ENCODE data around the gene FXYD1.
"Not testable (repeated sequence)": the region's sequence is repeated elsewhere in the genome, so short reads cannot be mapped to it uniquely, and the experiment has no call there.

FXYD1 gene

DNA sequence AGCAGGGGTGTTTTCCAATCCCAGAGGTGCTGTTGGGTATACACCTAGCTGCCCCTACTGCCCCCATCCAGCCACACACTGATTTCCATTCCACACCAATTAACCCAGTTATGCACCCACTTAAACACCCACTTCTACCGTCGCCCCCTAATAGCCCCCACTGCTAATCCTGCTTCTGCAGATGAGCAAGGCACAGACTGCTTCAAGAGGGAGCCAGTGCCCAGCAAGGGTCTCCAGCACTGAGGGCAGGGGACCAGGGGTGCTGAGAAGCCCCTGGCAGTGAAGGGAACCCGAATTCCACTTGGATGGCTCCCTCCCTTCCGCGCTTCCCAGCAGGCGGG lies 5.6 kb downstream of the FXYD1 start:
- no peak for DNase-seq

DNA sequence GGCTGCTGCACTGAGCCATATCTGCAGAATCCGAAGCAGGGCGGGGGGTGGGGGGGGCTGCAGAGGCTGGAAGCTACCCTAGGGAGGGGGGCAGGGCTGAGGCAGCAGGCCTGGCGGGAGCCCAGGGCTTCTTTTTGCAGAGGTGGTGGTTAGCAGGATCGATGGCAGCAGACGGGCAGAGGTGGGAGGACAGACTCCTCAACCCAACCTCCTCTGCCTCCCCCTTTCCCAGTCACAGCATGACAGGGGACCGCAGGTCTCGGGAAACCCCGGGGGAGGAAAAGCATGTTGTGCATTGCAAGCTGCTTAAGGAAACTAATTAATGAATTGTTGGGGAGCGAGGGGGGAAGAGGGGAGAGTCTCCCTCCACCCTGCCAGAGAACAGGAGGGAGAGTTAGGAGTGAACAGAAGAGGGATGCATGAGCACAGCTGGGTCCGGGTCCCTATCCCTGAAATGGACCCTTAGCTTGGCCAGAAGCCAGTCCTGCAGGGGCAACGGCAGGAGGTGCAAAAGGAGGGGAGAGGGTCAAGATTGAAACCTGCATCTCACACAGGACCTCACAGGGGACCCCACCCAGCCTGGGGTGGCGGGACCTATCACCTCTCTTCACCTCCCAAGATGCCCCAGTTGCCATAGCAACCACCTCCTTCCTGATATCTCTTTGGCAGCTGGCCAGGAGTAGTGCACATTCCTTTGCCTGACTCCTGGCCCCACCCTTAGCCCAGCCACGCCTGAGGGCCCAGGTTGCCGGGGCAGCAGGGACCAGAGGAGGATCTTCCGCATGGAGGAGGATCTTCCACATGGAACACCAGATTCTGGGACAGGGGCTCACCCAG lies 6.2 kb downstream of the FXYD1 start:
- peak; percentile 39 to 55 for DNase-seq

DNA sequence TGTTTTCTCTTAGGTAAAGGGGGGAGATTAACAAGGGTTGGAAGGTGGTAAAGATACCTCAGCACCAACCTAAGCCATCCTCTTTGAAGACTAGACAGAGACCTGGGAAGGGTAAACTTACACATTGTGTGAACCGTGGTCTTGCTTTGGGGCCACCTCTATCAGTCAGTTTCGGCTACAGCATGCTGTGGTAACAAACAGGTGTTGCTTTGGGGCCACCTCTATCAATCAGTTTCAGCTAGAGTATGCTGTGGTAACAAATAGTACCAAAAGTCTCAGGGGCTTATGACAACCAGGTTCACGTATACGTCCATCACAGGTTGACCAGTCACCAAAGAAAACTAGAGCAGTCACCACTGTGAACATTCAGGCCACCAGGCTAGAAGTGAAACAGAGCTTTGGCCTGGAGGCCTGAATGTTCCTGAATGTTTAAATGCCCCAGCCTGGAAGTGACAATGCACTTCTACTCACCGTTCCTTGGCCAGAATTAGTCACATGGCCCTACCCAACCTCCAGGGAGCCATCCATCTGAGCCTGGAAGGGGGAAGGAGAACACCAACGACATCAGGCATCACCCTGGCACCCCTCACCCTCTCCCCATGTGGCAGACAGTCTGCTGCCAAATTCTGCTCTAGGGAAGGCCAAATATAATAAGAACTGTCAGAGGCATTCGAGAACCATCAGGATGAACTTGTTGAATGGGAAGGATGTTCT lies 8.3 kb downstream of the FXYD1 start:
- DNase-seq = no peak

DNA sequence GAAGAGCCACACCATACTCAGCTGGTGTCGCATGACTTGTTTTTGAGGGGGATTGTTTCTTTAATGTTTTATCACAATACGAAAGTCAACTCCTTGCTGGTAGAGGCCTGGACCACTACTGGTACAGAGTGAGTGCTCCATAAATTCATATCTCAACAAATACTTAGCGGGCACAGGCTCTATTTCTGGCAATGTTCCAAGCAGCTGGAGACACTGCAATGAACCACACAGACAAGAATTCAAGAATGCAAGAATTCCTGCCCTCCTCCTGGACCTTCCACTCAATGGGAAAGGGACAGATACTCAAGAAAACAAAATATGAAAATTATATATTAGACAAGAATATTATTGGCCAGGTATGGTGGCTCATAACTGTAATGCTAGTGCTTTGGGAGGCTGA lies 10.8 kb downstream of the FXYD1 start:
- DNase-seq = no peak

DNA sequence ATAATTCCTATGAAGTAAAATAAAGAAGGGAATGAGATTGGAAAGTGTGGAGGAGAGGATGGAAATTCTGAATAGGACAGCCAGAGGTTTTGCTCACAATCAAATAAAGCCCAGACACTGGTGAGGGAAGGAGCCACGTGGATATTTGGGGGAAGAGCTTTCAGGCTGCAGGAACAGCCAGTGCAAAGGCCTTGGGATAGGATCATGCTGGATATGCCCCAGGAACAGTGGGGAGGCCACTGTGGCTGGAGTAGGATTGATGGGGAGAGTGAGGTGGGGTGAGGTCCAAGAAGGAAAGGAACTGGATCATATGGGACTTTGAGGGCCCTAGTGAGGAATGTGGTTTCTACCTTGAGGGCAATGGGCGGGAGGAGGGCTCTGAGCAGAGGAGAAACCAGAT lies 11.8 kb downstream of the FXYD1 start:
- no peak for DNase-seq

DNA sequence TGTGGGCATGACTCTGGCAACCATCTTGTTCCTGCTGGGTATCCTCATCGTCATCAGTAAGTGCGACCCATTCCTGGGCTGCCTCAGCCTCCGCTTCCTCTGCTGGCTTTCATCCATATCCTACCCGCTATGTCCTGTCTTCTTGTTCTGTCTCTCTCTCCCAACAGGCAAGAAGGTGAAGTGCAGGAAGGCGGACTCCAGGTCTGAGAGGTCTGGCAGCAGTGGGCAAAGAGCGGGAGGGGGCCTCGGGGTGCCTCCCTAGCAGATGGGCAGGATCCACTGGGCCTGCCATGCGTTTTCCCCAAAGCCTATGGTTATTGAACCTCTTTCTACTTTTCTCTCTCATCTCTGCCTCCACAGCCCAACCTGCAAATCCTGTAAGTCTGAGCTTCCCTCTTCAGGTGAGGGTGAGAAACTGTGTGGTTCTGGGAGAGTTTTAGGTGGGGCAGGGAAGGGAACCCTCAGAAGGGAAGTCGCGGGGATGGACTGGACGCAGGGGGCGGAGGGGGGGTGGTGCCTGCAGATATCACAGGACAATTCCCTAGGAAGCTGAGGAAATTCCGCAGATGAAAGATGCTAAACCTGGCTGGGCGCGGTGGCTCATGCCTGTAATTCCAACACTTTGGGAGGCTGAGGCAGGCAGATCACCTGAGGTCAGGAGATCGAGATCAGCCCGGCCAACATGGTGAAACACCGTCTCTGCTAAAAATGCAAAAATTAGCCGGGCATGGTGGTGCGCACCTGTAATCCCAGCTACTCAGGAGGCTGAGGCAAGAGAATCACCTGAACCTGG lies 12.8 kb downstream of the FXYD1 start:
- no peak for DNase-seq

DNA sequence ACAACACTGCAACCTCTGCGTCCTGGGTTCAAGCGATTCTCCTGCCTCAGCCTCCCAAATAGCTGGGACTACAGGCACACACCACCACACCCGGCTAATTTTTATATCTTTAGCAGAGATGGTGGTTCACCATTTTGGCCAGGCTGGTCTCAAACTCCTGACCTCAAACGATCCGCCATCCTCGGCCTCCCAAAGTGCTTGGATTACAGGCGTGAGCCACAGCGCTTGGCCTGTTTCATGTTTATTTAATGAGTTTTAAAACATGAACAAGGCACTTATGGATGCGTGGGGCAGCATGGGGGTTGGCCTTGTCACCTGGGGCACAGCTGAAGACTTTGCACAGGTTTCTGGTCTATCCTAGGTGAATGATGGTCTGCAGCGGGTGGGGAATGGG lies 14.5 kb downstream of the FXYD1 start:
- DNase-seq = not testable (repeated sequence)

DNA sequence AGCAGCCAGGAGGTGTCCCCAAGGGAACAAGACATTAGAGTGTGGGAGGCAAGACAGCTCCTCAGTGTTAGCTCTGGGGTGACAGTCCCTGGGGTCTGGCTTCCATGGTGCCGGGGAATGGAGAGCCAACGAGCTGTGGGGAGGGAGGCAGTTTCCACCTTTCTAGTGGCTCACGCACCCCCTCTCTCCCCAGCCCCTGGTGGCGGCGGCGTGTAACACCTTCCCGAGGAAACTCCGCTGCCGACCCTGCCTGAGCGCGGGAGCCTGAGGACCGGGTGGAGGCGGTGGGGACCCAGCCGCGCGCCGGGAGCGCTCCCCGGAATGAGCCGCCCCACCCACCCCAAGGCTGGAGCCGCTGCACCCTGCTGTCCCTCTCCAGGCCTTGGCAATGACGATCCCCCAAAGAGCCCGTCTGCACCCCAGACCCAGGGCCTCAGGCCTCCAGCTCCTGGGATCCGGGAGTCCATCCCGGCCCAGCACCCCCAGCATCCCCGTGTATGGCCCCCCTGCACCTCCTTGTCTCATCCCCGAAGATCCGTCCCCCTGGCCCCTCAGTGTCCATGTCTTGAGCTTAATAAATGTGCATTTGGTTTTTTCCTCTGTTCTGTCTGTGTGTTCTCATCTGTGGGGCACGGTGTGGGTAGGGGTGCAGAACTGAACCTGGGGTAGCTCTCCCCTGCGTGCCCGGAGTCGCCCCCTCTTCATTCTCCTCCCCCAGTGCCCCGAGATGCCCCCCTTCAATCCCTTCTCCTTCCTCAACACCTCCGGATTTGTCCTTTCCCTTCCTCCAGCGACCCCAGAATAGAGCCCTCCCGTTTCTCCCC lies 15.3 kb downstream of the FXYD1 start:
- DNase-seq = peak in 1 of 2 experiments; percentile 40

DNA sequence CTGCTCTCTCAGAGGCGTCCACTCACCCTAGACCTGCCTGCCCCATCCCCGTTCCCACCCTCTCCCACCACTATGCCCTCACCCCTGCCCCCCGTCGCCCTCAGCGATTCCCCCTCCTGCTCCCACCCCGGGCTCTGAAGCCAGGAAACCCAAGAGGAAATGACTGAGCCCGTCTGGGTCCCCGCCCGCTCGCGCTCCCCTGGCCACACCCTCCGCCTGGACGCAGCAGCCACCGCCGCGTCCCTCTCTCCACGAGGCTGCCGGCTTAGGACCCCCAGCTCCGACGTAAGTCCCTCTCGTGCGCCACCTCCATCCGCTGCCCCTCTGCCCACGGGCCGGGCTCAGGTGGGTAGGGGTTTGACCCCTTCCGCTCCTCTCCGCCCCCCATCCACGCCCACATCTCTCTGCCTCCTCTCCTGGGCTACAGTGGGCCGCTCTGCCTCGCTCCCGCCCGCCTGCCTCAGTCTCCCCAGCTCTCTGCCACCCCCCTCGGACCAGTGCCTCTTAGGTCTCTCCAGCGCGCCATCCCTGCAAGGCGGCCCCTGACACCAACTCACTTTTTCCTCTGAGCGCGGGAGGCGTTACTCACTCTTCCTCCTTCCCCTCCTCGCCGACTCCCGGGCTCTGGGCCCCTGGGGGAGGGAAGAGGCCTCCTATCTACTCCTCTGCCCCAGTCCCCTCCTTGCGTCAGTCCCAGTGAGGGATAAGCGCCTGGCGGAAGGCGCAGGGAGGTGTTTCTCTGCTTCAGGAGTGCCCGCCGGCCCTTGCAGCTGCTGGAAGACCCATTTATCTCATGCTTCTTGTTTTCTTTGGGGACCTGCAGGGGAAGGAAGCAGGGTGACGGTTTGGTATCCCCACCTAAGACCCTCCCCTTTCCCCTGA lies 16.1 kb downstream of the FXYD1 start, which contains the start of gene FXYD5:
Gene FXYD5, plus strand, starts transcription at position 211 of the 882 bp plus-strand sequence. CDS start 816 bp downstream, outside the sequence.
- DNase-seq = peak in 1 of 2 experiments; percentile 32

DNA sequence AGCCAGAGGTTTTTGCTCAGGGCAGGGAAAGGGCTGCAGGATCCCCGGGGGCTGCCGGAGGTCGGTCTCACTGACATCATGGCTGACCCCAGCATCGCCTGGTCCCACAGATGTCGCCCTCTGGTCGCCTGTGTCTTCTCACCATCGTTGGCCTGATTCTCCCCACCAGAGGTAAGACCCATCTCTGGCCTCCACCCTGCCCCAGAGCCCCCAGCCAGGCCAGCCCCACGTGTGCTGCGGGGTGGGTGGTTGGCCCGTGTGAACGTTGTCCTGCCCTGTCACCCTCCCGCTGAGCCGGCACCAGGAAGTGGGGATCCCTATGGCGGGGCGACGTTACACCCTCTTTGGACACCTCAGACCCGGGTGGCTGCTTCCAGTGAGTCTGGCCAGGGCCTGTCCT lies 16.8 kb downstream of the FXYD1 start:
- DNase-seq = no peak

DNA sequence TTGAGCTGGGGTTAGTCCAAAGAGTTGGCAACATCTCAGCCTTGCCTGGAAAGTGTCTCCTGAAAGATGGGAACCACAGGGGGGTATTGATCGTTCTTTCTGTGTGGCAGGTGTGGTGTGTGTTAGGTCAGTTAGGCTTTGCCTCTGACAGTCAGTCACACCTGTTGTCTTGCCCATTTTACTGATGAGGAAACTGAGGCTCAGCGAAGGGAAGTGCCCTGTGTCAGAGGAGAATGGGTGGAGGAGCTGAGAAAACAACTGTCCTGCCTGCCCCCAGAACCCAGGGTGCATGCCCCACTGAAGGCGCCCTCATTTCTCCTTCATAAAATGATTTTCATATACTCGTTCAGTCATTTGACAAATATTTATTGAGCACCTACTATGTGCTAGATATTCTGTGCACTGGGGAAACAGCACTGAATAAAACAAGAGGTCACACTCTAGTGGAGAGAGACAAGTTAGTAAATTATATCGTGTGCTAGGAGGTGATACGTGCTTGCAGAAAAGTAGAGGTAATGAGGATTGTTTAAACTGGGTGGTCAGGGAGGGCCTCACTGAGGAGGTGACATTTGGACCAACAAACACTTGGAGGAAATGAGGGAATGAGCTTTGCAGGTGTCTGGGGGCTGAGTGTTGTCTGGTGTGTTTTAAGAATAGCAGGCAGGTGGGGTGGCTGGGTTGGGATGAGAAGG lies 17.5 kb downstream of the FXYD1 start:
- no peak for DNase-seq

DNA sequence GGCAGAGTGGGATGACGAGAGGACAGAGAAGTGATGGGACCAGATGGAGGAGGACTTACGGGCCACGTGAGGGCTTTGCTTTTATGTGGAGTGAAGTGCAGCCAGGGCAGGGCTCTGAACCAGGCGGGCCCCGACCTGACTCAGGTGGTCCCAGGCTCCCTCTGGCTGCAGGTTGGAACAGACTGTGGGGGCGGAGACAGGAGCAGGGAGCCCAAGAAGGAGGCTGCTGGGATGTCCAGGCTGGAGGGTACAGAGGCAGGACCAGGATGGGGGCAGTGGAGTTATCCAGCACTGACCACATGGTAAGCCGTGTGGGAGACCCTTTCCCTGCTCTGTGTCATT lies 18.0 kb downstream of the FXYD1 start:
- DNase-seq = peak in 1 of 2 experiments; percentile 37

DNA sequence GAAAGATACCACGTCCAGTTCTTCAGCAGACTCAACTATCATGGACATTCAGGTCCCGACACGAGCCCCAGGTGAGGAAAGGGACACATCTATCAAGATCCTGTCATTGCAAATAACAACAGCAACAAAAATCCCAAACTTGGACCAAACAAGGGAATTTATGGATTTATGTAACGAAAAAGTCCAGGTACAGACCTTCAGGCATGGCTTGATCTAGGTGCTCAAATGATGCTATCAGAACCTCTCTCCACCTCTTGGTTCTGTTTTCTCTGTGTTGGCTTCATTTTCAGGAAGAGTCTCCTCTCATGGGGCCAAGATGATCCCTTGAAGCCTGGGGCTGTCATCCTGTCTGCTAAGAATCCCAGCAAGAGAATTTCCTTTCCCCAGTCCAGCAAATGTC lies 18.8 kb downstream of the FXYD1 start:
- DNase-seq = no peak

DNA sequence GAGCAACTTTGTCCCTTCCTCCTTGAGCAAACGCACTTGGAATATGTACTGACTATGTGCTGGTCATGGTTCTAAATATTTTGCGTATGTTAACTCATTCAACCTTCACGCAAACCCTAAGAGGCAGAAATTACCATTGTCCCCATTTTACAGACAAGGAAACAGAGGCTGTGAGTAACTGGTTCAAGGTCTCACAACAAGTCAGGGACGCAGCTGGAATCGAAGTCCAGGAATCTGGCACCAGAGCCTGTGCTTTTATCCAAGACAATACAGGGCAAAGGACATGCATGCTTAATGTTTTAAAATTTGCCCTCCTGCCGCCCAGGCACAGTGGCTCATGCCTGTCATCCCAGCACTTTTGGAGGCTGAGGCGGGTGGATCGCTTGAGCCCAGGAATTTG lies 21.0 kb downstream of the FXYD1 start:
- no peak for DNase-seq

DNA sequence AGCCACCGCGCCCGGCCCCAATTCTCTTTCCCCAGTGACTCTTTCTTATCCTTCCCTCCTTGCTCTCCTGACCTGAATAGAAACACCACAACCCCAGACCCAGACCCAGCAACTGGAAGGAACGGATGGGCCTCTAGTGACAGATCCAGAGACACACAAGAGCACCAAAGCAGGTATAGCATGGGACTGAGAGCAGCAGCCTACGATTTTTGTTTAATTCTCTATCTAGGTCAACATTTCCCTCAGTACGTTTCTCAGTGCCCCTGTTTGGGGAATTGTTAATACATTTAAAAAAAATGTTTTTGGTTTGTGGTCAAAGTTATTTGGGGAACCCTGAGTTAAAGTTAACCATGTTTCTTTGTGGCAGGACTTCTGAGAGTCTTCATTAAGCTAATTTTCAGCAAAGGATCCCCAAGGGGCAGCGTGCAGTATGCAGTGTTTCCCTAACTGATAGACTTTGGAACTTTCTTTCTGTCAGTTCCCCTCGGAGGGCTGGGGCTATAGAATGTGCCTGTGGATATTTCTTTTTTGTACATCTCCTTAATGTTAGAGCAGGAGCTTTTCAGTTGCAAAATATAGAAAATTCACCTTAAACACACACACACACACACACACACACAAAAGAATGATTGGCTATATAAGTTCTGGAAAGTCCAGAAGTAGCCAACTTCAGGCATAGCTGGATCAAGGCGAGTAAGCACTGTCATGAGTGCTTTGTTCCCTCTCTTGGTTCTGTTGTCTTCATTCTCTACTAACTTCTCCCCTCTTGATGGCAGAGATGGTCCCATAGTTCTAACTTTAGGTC lies 22.2 kb downstream of the FXYD1 start:
- no peak for DNase-seq

DNA sequence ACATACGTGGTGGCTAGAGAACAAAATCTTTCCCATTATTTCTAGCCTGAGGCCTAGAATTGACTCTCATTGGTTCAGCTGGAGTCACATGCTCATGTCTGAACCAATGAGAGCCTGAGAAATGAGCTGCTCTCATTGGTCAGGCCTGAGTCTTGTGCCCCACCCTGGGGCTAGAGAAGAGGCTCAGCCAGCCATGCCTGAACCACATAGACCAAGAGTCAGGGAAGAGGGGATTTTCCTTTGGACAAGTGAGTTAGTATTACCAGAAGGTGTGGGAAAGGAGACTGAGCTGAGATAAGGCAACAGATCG lies 22.8 kb downstream of the FXYD1 start:
- no peak for DNase-seq

DNA sequence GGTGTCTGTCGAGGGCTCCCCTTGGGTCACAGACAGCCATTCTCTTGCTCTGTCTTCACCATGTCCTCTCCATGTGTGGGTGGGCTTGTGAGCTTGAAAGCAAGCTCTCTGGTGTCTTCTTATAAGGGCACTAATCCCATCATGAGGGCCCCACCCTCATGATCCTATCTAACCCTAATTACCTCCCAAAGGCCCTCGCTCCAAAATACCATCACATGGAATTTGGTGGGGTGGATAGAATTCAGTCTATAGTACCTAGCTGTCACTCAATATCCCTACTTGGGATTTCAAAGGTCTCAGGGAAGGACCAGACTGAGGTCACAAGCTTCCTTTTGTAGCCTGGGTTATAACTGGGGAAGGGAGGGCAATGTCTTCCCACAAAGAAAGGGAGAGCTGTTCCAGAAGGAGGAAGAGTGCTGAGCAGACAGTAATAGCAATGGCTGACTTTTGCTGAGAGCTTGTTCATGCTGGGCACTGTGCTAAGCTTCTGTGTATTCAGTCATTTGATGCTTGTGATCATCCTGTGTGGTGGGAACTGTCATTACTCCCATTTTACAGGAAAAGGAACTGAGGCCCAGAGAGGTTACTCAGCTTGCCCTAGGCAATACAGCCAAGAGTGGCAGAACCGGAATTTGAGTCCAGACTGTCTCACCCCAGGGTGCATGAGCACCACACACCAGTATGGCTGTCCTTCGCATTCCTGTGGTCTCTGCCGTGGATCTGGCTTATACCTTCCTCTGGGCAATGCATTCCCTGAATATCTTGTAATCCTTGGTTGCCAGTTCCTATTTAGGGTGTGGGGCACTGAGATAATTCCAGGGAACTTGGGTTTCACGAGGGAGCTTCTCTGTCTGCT lies 24.1 kb downstream of the FXYD1 start:
- no peak for DNase-seq

DNA sequence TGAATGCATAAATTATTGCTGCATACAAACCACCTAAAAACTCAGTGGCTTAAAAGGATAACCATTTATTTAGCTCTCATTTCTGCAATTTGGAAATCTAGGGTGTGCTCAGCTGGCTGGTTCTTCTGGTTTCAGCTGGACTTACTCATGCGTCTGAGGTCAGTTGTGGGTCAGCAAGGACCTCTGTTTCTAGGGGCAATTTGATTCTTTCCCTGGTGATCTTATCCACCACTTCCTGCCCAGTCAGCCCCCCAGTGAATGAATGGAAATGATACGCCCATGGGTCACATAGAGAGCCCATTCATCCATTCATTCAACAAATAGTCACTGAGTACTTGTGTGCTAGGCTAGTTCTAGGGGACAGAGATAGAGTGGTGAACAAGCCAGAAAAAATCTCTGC lies 25.8 kb downstream of the FXYD1 start:
- DNase-seq = no peak
